HL-60 (cell line): ENCODE data around the gene CRYBG2.

Source experiments
- DNase-seq, 2 experiments: peaks; one replicate each; pipeline ENCODE4 v3.0.0-alpha.2; 2010 to 2020; ENCODE audit warnings: low read depth in 1 of 2, low spot score in 1 of 2
- H3K27ac ChIP-seq: fragments of 250-450 bp; sonication (Bioruptor Pico); replicated peaks from 2 replicates; pipeline ENCODE4 v1.5.1; 2020; ENCODE audit warnings: mild to moderate bottlenecking, moderate library complexity
- H3K27me3 ChIP-seq: fragments of 250-450 bp; sonication (Bioruptor Pico); 2 replicates; pipeline ENCODE4 v1.5.1; 2021; ENCODE audit warnings: mild to moderate bottlenecking, moderate library complexity; ENCODE audit not compliant: insufficient read depth, poor library complexity, severe bottlenecking
- H3K4me3 ChIP-seq: replicated peaks from 2 replicates; pipeline ENCODE4 v1.5.1; 2011; ENCODE audit warnings: mild to moderate bottlenecking, control low read depth, low read length; ENCODE audit not compliant: insufficient read depth
- CTCF ChIP-seq: IDR thresholded peaks from one replicate; pipeline ENCODE4 v1.5.1; 2011; ENCODE audit warnings: low read length, control low read depth, inconsistent platforms; ENCODE audit not compliant: insufficient read depth
- GABPA ChIP-seq: IDR thresholded peaks from 2 replicates; pipeline ENCODE4 v1.6.1; 2012; ENCODE audit warnings: low read depth
- POLR2AphosphoS5 ChIP-seq: IDR thresholded peaks from 2 replicates; pipeline ENCODE4 v1.6.1; 2012; ENCODE audit warnings: low read depth
- SPI1 ChIP-seq: IDR thresholded peaks from 2 replicates; pipeline ENCODE4 v1.6.1; 2012; ENCODE audit warnings: low read depth, mild to moderate bottlenecking, borderline replicate concordance
- TF ChIP-seq, protein P1 (sequence below): IDR thresholded peaks from 2 replicates; pipeline ENCODE4 v1.6.1; 2012; ENCODE audit warnings: low read depth; ENCODE audit not compliant: insufficient replicate concordance

CRYBG2 gene

DNA sequence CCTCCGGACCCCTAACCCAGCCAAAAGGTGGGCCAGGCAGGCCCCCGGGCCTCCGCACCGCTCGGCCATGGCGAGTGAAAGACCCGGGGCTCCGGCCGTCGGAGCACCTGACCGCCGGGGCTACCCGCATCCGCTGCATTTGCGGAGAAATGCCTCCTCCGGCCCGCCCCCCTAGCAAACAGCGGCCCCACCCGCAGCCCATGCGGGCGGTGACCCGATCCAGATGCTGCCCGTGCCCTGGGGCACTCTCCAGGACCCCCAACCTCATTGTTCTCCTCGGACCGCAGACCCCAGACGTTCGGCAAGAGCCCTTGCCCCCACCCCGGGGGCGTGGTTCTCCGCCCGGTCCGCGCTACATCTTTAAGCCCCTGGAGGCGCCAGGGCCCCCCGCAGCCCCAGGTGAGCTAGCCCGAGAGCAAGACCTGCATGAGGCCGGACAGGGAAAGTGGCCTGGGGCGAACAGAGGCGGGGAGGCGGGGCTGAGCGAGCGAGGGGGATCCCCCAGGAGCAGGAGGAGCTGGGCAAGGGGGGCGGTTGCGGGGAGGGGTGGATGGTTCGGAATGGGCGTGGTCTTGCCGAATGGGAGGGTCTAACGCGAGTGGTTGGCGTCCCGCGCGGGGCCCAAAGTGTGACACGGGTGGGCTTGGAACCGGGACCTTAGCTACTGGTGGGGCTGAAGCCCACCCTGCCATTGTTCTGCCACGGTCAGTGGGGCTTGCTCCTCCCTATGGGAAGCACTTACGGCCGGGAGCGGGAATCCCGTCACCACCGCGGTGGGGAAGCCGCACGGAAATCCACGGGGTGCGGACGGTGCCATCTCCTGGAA is 6.3 kb upstream of the CRYBG2 start:
- no peak overlapping the region for H3K4me3 ChIP-seq
- no peak for TF ChIP-seq CTCF
- TF ChIP-seq, protein P1, sequence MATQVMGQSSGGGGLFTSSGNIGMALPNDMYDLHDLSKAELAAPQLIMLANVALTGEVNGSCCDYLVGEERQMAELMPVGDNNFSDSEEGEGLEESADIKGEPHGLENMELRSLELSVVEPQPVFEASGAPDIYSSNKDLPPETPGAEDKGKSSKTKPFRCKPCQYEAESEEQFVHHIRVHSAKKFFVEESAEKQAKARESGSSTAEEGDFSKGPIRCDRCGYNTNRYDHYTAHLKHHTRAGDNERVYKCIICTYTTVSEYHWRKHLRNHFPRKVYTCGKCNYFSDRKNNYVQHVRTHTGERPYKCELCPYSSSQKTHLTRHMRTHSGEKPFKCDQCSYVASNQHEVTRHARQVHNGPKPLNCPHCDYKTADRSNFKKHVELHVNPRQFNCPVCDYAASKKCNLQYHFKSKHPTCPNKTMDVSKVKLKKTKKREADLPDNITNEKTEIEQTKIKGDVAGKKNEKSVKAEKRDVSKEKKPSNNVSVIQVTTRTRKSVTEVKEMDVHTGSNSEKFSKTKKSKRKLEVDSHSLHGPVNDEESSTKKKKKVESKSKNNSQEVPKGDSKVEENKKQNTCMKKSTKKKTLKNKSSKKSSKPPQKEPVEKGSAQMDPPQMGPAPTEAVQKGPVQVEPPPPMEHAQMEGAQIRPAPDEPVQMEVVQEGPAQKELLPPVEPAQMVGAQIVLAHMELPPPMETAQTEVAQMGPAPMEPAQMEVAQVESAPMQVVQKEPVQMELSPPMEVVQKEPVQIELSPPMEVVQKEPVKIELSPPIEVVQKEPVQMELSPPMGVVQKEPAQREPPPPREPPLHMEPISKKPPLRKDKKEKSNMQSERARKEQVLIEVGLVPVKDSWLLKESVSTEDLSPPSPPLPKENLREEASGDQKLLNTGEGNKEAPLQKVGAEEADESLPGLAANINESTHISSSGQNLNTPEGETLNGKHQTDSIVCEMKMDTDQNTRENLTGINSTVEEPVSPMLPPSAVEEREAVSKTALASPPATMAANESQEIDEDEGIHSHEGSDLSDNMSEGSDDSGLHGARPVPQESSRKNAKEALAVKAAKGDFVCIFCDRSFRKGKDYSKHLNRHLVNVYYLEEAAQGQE: no peak
- no peak for TF ChIP-seq GABPA
- no peak for TF ChIP-seq POLR2AphosphoS5
- no peak for TF ChIP-seq SPI1
- H3K27ac ChIP-seq: no peak overlapping the region
- no peak for DNase-seq
- H3K27me3 ChIP-seq: peaks cover 18% of the 10 kb centered on the region

DNA sequence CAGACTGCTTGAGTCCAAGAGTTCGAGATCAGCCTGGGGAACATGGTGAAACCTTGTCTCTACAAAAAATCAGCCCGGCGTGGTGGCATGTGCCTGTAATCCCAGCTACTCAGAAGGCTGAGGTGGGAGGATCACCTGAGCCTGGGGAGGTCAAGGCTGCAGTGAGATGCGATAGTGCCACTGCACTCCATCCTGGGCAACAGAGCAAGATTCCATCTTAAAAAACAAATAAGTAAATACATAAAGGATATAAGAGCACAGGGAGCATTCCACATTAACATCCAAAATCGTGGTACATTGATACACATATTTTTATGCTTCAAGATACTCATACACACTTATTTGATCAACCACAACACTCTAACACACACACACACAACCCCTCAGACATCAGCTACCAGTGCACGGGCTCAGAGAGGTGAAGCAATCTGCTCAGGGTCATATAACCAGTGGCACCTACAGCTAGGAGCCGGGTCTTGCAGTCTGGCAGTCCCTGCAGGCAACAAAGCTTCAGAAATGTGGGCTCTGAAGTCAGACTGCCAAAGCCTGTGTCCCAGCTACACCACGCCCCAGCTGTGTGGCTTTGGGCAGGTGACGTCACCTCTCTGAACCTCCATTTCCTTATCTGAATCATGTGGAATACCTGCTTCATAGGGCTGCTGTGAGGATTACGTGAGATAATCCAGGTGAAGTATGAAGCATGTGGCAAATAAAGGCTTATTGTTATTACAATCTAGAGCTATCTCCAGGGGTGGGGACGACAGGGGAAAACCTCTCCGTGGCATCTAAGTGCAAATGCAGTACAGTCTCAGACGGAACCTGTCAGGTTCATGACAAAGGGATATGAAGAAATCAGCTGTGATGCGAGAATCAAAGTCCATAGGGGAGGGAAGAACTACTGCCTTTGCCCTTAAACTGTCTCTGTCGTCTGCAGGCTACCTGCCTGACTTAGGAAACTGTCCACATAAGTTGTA is 4.8 kb upstream of the CRYBG2 start:
- TF ChIP-seq POLR2AphosphoS5 (no peak), GABPA (no peak), CTCF (no peak), SPI1 (no peak)
- TF ChIP-seq, protein P1: no peak
- Histone ChIP-seq H3K27ac (no peak overlapping the region), H3K27me3 (peaks cover 14% of the 10 kb centered on the region), H3K4me3 (no peak overlapping the region)
- peak in 1 of 2 experiments; percentile 36 for DNase-seq

DNA sequence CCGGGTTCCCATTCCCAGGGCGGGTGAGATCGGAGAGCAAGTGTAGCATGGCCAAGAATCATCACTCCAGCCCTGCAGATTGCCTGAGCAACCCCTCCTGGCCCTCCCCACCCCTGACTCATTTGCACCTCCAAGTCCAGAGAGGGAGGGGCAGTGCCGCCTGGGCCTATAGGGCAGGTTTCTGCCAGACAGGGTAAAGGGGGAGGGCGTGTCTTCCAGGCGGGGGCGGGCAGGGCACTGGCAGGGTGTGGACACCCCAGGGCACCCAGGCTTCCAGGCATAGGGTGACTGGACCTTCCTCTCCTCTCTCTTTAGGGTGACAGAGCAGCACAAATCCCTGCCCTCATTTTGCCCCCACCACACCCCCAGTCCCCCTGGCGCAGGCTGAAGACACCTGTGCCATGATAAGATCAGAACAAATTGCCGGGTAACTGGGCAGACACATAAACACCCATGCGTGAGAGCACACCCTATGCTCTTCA is 3.2 kb upstream of the CRYBG2 start:
- TF ChIP-seq GABPA (no peak), SPI1 (no peak), CTCF (no peak), POLR2AphosphoS5 (no peak)
- TF ChIP-seq, protein P1: no peak
- H3K4me3 ChIP-seq: no peak overlapping the region
- no peak for DNase-seq
- no peak overlapping the region for H3K27ac ChIP-seq
- peaks cover 14% of the 10 kb centered on the region for H3K27me3 ChIP-seq
